Right lobe of liver (tissue), 6 donors: ENCODE data around the gene FLAD1. TPM values are rescaled to one million over a fixed set of nuclear protein-coding genes. Genes with fewer than 3 reads are reported as not detected.

Experiments used
- ATAC-seq, 4 donors: fragments of 200-7000 bp; cut with Tn5 transposase; one replicate each; pipeline ENCODE4 v1.9.1; 2020; ENCODE audit warnings: mild to moderate bottlenecking in 4 of 4, moderate library complexity in 4 of 4
- DNase-seq, 3 donors: peaks; one replicate each; pipeline ENCODE4 v3.0.0-alpha.2; 2020
- H3K27ac ChIP-seq, 3 donors: fragments of 200-600 bp; one replicate each; pipeline ENCODE4 v1.8.0; 2022
- H3K27me3 ChIP-seq, 2 donors: fragments of 200-600 bp; one replicate each; pipeline ENCODE4 v1.8.0; 2022
- H3K36me3 ChIP-seq, 4 donors: fragments of 200-600 bp; sonication (generic) in 1 of 4; one replicate each; pipeline versions ENCODE4 v1.5.1 to v1.8.0; 2017 to 2022; ENCODE audit warnings: control low read depth in 1 of 4
- H3K4me1 ChIP-seq, 4 donors: fragments of 200-600 bp; sonication (generic) in 1 of 4; one replicate each; pipeline versions ENCODE4 v1.5.1 to v1.8.0; 2017 to 2022; ENCODE audit warnings: control low read depth in 1 of 4
- H3K4me3 ChIP-seq, 3 donors: fragments of 200-600 bp; one replicate each; pipeline ENCODE4 v1.8.0; 2022
- H3K9me3 ChIP-seq, 4 donors: fragments of 200-600 bp; sonication (generic) in 1 of 4; one replicate each; pipeline versions ENCODE4 v1.5.1 to v1.8.0; 2017 to 2022; ENCODE audit warnings: control low read depth in 1 of 4
- CTCF ChIP-seq, 4 donors: fragments of 200-600 bp in 3 of 4; fragments of 450-650 bp in 1 of 4; IDR thresholded peaks; one replicate each; pipeline versions ENCODE4 v1.5.1 to v1.8.0; 2016 to 2022; ENCODE audit warnings: antibody characterized with exemption in 4 of 4, mild to moderate bottlenecking in 2 of 4
- POLR2A ChIP-seq: fragments of 450-650 bp; IDR thresholded peaks from one replicate; pipeline ENCODE4 v1.6.1; 2017; ENCODE audit warnings: antibody characterized with exemption, mild to moderate bottlenecking
- WGBS: methylation state at CpG from one replicate; pipeline ENCODE4 v1.1.6; 2018; ENCODE audit warnings: low coverage, low lambda C conversion rate; ENCODE audit not compliant: insufficient coverage; ENCODE audit errors: missing lambda C conversion rate; 5-methylcytosine and 5-hydroxymethylcytosine counted together
- intact Hi-C, 2 donors: fragments of 100-400 bp; cut with DNase I; formaldehyde crosslinking; loops; one replicate each; pipeline versions ENCODE4 v1.11.2 to v1.14.1; 2022
- total RNA-seq, 6 experiments: library from RNA; depleted of rRNA in 2 of 6; stranded (reverse); fragments of >200 nt in 2 of 6; fragmentation: NEBNext Ultra II Directional in 3 of 6; extraction: Animal tissue kit (Norgen Biotek cat#: 25700) in 3 of 6; gene quantifications; one replicate each; pipeline versions ENCODE4 v1.1.0 to v1.2.4, GENCODE V29; 2016 to 2023
- donor health status: DM: no; HTN: yes; CAD: no.
- donor health status: DM: no; HTN: no; CAD: no.
- donor health status: DM: no; HTN: no; CAD: no.
- donor health status: DM: no; HTN: yes; CAD: no.
- donor health status: DM: no; HTN: yes; CAD: no.

The FLAD1 gene
- total RNA-seq, 6 experiments from 2014 or later: 18.3 to 33.1 (median 24.6) TPM

- ATAC-seq (no peak), DNase-seq (peak in 1 of 3 donors; percentile 52)
- intact Hi-C loops: no loop called here
- no peaks in the 10 kb centered on the region for H3K9me3 ChIP-seq
- H3K4me3 ChIP-seq: peak overlapping the region in 1 of 3 donors; percentile 10
- H3K4me1 ChIP-seq: peaks cover 0 to 71% (median 26%) of the 10 kb centered on the region in 4 donors
- peak overlapping the region in 2 of 3 donors; percentile 94 to 95 for H3K27ac ChIP-seq
- WGBS: 13% methylated on average over 2 of the region's 2 CpGs
- no peak for TF ChIP-seq CTCF (IDR thresholded peaks at IDR 0.05)
- peaks cover 0 to 3% (median 0%) of the 10 kb centered on the region in 4 donors for H3K36me3 ChIP-seq
- no peaks in the 10 kb centered on the region for H3K27me3 ChIP-seq
Measured at GRCh38 chr1:155006601-155007101, 23.5 kb downstream of the FLAD1 start.

- 0% methylated on average over 2 of the region's 6 CpGs for WGBS
- TF ChIP-seq POLR2A: no peak
- TF ChIP-seq CTCF (IDR thresholded peaks at IDR 0.05): no peak
- intact Hi-C loops: no loop called here
- peak in 3 of 4 donors; percentile 7 to 19 (median 12) for ATAC-seq
- peaks cover 0 to 78% (median 28%) of the 10 kb centered on the region in 4 donors for H3K4me1 ChIP-seq
- H3K27ac ChIP-seq: peak overlapping the region; percentile 16 to 95 (median 16)
- peak in 2 of 3 donors; percentile 76 to 87 for DNase-seq
- peaks cover 0 to 3% (median 0%) of the 10 kb centered on the region in 4 donors for H3K36me3 ChIP-seq
- H3K27me3 ChIP-seq: no peaks in the 10 kb centered on the region
- no peaks in the 10 kb centered on the region for H3K9me3 ChIP-seq
- H3K4me3 ChIP-seq: peak overlapping the region in 2 of 3 donors; percentile 10 to 26
Measured at GRCh38 chr1:155007251-155007828, 24.2 kb downstream of the FLAD1 start.

GRCh38 chr1:155008015-155008941 lies 25.1 kb downstream of the FLAD1 start:
- ATAC-seq (no peak), DNase-seq (peak in 1 of 3 donors; percentile 48)
- Histone ChIP-seq H3K4me3 (peak overlapping the region in 1 of 3 donors; percentile 7), H3K27me3 (no peaks in the 10 kb centered on the region), H3K27ac (peak overlapping the region; percentile 16 to 95 (median 16)), H3K36me3 (peaks cover 0 to 3% (median 0%) of the 10 kb centered on the region in 4 donors), H3K9me3 (no peaks in the 10 kb centered on the region), H3K4me1 (peaks cover 0 to 88% (median 33%) of the 10 kb centered on the region in 4 donors)
- 45% methylated on average over 5 of the region's 16 CpGs for WGBS
- intact Hi-C loops: no loop called here
- TF ChIP-seq POLR2A (no peak), CTCF (IDR thresholded peaks at IDR 0.05) (no peak)

GRCh38 chr1:155009221-155009711 lies 26.1 kb downstream of the FLAD1 start:
- ATAC-seq (no peak), DNase-seq (peak in 1 of 3 donors; percentile 24)
- no CpG with 5 or more reads among the region's 12 CpGs for WGBS
- H3K27me3 ChIP-seq: no peaks in the 10 kb centered on the region
- H3K9me3 ChIP-seq: no peaks in the 10 kb centered on the region
- intact Hi-C loops: no loop called here
- H3K36me3 ChIP-seq: peaks cover 0 to 6% (median 4%) of the 10 kb centered on the region in 4 donors
- TF ChIP-seq POLR2A (no peak), CTCF (IDR thresholded peaks at IDR 0.05) (no peak)
- peaks cover 0 to 87% (median 33%) of the 10 kb centered on the region in 4 donors for H3K4me1 ChIP-seq
- H3K27ac ChIP-seq: peak overlapping the region; percentile 16 to 95 (median 16)
- H3K4me3 ChIP-seq: no peak overlapping the region
